DMS53 treated with DMSO at 0.1 percent for 48 hours (cell line): ENCODE results near the gene PRPF31.
A peak's percentile ranks its signal among the peaks of the same experiment; 100 is the strongest.

Experiments used
- DNase-seq: peaks from one replicate; lab custom pipeline; 2025; ENCODE audit not compliant: unreplicated experiment; lab: John Stamatoyannopoulos, UW

The PRPF31 gene

GRCh38 chr19:54138489-54139256 lies 23.1 kb downstream of the PRPF31 start:
- DNase-seq, result no peak

GRCh38 chr19:54141356-54141755 lies 25.8 kb downstream of the PRPF31 start:
- DNase-seq, result no peak

- DNase-seq, result no peak
Observed at GRCh38 chr19:54142166-54142780, 26.7 kb downstream of the PRPF31 start.

GRCh38 chr19:54145541-54146158 lies 30.1 kb downstream of the PRPF31 start:
- no peak for DNase-seq

GRCh38 chr19:54147676-54148075 lies 32.1 kb downstream of the PRPF31 start:
- DNase-seq, result no peak

GRCh38 chr19:54148158-54148557 lies 32.6 kb downstream of the PRPF31 start:
- no peak for DNase-seq

- DNase-seq, result no peak
Observed at GRCh38 chr19:54149021-54149812, 33.7 kb downstream of the PRPF31 start.

- DNase-seq, result no peak
Observed at GRCh38 chr19:54151362-54152035, 35.9 kb downstream of the PRPF31 start.

GRCh38 chr19:54152267-54152666 lies 36.7 kb downstream of the PRPF31 start:
- no peak for DNase-seq

GRCh38 chr19:54152878-54153524 lies 37.4 kb downstream of the PRPF31 start:
- no peak for DNase-seq

GRCh38 chr19:54153731-54154326 lies 38.3 kb downstream of the PRPF31 start:
- no peak for DNase-seq

GRCh38 chr19:54154603-54155345 lies 39.2 kb downstream of the PRPF31 start:
- DNase-seq, result no peak

GRCh38 chr19:54155694-54156093 lies 40.1 kb downstream of the PRPF31 start:
- DNase-seq, result no peak

- no peak for DNase-seq
Observed at GRCh38 chr19:54156490-54156889, 40.9 kb downstream of the PRPF31 start.

GRCh38 chr19:54156953-54157352 lies 41.4 kb downstream of the PRPF31 start:
- DNase-seq, result no peak

GRCh38 chr19:54158812-54159351 lies 43.3 kb downstream of the PRPF31 start:
- no peak for DNase-seq

- DNase-seq, result peak; percentile 99
Observed at GRCh38 chr19:54159352-54160181, 44.0 kb downstream of the PRPF31 start, which contains the start of gene LENG1. Gene LENG1, minus strand, starts transcription at chr19:54159721. Its CDS starts 26 bp downstream, at chr19:54159695.
